ENCODE data around the gene JAKMIP2. TPM values are rescaled to one million over a fixed set of nuclear protein-coding genes. Genes with fewer than 3 reads are reported as not detected.
"Not testable (repeated sequence)": the region's sequence is repeated elsewhere in the genome, so short reads cannot be mapped to it uniquely, and the experiment has no call there.

The JAKMIP2 gene
- total RNA-seq, 1 experiment from 2014 or later = not detected

DNA sequence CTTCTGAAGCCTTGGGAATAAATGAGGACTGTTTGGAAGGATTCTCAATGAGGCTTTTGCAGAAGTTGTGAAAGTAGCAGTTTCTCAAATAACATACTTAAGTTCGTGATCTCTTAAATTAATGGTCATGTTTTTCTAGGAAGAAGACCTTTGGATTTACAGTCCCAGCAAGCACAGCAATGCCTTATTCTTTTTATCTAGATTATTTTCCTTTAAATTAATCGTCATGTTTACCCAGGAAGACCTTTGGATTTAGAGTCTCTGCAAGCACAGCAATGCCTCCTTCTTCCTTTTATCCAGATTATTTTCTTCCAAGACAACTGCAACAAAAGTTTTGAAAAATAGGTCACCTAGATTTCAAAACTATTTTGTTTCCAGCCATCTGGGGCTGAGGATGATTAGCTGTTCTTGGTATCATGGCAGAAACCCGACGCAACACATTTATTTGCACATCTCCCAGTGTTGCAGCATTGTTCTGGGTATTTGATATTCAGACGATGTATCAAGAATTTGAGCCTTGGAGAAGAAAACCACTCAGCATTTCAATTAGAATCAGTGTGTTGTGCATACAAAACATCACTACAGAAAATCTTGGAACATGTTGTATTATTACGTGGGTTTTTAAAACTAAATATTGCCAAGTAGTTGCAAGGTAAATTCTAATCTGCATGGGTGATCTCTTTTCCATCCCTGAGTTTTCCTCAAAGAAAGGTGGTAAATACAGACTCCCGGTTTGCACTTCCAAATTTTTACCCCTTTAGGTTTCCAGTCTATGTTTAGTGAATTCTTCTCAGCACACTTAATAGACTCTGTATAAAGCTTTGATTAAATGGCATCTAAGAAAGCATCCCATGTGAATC is 50.9 kb downstream of the JAKMIP2 start:
- in situ Hi-C loops (cut with HindIII; ENCODE audit: low pct_unique_long_range_greater_than_20kb, low sequenced_read_pairs) = no loop called here
- Histone ChIP-seq H3K4me1 (ENCODE audit: control insufficient read depth, insufficient read depth, low read length) (no peaks in the 10 kb centered on the region), H3K9me3 (ENCODE audit: control insufficient read depth, insufficient read depth, low read depth, low read length) (no peaks in the 10 kb centered on the region), H3K4me3 (ENCODE audit: low read depth in 2 of 2, low read length in 2 of 2) (no peak overlapping the region), H3K27me3 (ENCODE audit: control insufficient read depth, insufficient read depth, low read length) (no peaks in the 10 kb centered on the region), H3K36me3 (ENCODE audit: control insufficient read depth, insufficient read depth, low read length) (no peaks in the 10 kb centered on the region), H3K27ac (ENCODE audit: low read length) (no peak overlapping the region)
- no TSS peak for BruUV-seq (replicated peaks)
- ATAC-seq (no peak), DNase-seq (ENCODE audit: low read depth, low spot score) (no peak)
- TF ChIP-seq, protein P1, sequence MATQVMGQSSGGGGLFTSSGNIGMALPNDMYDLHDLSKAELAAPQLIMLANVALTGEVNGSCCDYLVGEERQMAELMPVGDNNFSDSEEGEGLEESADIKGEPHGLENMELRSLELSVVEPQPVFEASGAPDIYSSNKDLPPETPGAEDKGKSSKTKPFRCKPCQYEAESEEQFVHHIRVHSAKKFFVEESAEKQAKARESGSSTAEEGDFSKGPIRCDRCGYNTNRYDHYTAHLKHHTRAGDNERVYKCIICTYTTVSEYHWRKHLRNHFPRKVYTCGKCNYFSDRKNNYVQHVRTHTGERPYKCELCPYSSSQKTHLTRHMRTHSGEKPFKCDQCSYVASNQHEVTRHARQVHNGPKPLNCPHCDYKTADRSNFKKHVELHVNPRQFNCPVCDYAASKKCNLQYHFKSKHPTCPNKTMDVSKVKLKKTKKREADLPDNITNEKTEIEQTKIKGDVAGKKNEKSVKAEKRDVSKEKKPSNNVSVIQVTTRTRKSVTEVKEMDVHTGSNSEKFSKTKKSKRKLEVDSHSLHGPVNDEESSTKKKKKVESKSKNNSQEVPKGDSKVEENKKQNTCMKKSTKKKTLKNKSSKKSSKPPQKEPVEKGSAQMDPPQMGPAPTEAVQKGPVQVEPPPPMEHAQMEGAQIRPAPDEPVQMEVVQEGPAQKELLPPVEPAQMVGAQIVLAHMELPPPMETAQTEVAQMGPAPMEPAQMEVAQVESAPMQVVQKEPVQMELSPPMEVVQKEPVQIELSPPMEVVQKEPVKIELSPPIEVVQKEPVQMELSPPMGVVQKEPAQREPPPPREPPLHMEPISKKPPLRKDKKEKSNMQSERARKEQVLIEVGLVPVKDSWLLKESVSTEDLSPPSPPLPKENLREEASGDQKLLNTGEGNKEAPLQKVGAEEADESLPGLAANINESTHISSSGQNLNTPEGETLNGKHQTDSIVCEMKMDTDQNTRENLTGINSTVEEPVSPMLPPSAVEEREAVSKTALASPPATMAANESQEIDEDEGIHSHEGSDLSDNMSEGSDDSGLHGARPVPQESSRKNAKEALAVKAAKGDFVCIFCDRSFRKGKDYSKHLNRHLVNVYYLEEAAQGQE (IDR thresholded peaks at IDR 0.05; ENCODE audit: insufficient read depth in 1 of 2, low read depth in 2 of 2, low read length in 1 of 2) = no peak
- TF ChIP-seq POLR2AphosphoS5 (IDR thresholded peaks at IDR 0.05; ENCODE audit: low read depth, low read length) = no peak
- TF ChIP-seq SIN3A (IDR thresholded peaks at IDR 0.05; ENCODE audit: borderline replicate concordance, insufficient read depth, low read depth, low read length) = no peak
- TF ChIP-seq, protein P2, sequence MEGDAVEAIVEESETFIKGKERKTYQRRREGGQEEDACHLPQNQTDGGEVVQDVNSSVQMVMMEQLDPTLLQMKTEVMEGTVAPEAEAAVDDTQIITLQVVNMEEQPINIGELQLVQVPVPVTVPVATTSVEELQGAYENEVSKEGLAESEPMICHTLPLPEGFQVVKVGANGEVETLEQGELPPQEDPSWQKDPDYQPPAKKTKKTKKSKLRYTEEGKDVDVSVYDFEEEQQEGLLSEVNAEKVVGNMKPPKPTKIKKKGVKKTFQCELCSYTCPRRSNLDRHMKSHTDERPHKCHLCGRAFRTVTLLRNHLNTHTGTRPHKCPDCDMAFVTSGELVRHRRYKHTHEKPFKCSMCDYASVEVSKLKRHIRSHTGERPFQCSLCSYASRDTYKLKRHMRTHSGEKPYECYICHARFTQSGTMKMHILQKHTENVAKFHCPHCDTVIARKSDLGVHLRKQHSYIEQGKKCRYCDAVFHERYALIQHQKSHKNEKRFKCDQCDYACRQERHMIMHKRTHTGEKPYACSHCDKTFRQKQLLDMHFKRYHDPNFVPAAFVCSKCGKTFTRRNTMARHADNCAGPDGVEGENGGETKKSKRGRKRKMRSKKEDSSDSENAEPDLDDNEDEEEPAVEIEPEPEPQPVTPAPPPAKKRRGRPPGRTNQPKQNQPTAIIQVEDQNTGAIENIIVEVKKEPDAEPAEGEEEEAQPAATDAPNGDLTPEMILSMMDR (IDR thresholded peaks at IDR 0.05) = no peak
- no peak for TF ChIP-seq TCF7L2 (IDR thresholded peaks at IDR 0.05; ENCODE audit: low read depth, low read length)
- ChIA-PET POLR2A (no interaction called here), CTCF (no interaction called here)
- intact Hi-C loops (cut with micrococcal nuclease; ENCODE audit: unreplicated experiment) = no loop called here

DNA sequence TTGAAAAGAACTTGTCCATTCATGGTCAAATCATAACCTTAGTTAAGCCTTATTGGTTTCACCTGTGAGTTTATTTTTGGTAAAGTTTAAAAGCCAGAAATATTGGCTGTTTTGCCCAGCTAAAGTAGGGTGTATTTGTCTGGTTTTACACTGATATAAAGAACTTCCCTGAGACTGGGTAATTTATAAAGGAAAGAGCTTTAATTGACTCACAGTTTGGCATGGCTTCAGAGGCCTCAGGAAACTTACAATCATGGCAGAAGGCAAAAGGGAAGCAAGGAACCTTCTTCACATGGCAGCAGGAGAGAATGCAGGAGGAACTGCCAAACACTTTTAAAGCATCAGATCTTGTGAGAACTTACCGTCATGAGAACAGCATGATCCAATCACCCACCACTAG is 55.3 kb downstream of the JAKMIP2 start:
- no peaks in the 10 kb centered on the region for H3K36me3 ChIP-seq (ENCODE audit: control insufficient read depth, insufficient read depth, low read length)
- intact Hi-C loops (cut with micrococcal nuclease; ENCODE audit: unreplicated experiment) = no loop called here
- in situ Hi-C loops (cut with HindIII; ENCODE audit: low pct_unique_long_range_greater_than_20kb, low sequenced_read_pairs) = no loop called here
- H3K4me1 ChIP-seq (ENCODE audit: control insufficient read depth, insufficient read depth, low read length) = no peaks in the 10 kb centered on the region
- no peaks in the 10 kb centered on the region for H3K27me3 ChIP-seq (ENCODE audit: control insufficient read depth, insufficient read depth, low read length)
- CTCF ChIA-PET = no interaction called here
- H3K9me3 ChIP-seq (ENCODE audit: control insufficient read depth, insufficient read depth, low read depth, low read length) = no peaks in the 10 kb centered on the region
- no peak overlapping the region for H3K27ac ChIP-seq (ENCODE audit: low read length)
- no peak for DNase-seq (ENCODE audit: low read depth, low spot score)
- TF ChIP-seq SIN3A (IDR thresholded peaks at IDR 0.05; ENCODE audit: borderline replicate concordance, insufficient read depth, low read depth, low read length) = no peak
- TF ChIP-seq, protein P1 (IDR thresholded peaks at IDR 0.05; ENCODE audit: insufficient read depth in 1 of 2, low read depth in 2 of 2, low read length in 1 of 2) = no peak
- no peak for TF ChIP-seq TCF7L2 (IDR thresholded peaks at IDR 0.05; ENCODE audit: low read depth, low read length)
- no peak for TF ChIP-seq POLR2AphosphoS5 (IDR thresholded peaks at IDR 0.05; ENCODE audit: low read depth, low read length)
- TF ChIP-seq, protein P2 (IDR thresholded peaks at IDR 0.05) = no peak
- ATAC-seq = no peak
- H3K4me3 ChIP-seq (ENCODE audit: low read depth in 2 of 2, low read length in 2 of 2) = no peak overlapping the region
- POLR2A ChIA-PET = no interaction called here
- BruUV-seq (replicated peaks) = no TSS peak

DNA sequence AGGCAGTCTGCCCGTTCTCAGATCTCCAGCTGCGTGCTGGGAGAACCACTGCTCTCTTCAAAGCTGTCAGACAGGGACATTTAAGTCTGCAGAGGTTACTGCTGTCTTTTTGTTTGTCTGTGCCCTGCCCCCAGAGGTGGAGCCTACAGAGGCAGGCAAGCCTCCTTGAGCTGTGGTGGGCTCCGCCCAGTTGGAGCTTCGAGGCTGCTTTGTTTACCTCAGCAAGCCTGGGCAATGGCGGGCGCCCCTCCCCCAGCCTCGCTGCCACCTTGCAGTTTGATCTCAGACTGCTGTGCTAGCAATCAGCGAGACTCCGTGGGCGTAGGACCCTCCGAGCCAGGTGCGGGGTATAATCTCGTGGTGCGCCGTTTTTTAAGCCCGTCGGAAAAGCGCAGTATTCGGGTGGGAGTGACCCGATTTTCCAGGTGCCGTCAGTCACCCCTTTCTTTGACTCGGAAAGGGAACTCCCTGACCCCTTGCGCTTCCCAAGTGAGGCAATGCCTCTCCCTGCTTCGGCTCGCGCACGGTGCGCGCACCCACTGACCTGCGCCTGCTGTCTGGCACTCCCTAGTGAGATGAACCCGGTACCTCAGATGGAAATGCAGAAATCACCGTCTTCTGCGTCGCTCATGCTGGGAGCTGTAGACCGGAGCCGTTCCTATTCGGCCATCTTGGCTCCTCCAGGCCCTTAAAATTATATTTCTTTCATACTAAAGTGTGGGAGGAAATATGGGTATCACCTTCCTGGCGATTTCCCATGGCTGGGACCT is 61.2 kb downstream of the JAKMIP2 start:
- POLR2A ChIA-PET; intact Hi-C loops (cut with micrococcal nuclease; ENCODE audit: unreplicated experiment); H3K27me3 ChIP-seq (ENCODE audit: control insufficient read depth, insufficient read depth, low read length); CTCF ChIA-PET; BruUV-seq (replicated peaks); H3K27ac ChIP-seq (ENCODE audit: low read length); H3K9me3 ChIP-seq (ENCODE audit: control insufficient read depth, insufficient read depth, low read depth, low read length); ATAC-seq; H3K36me3 ChIP-seq (ENCODE audit: control insufficient read depth, insufficient read depth, low read length); H3K4me3 ChIP-seq (ENCODE audit: low read depth in 2 of 2, low read length in 2 of 2); H3K4me1 ChIP-seq (ENCODE audit: control insufficient read depth, insufficient read depth, low read length); in situ Hi-C loops (cut with HindIII; ENCODE audit: low pct_unique_long_range_greater_than_20kb, low sequenced_read_pairs); DNase-seq (ENCODE audit: low read depth, low spot score): not testable (repeated sequence)

Data from Panc1 (cell line).